GM15510 (cell line): Measurements from ENCODE around the gene B3GNT9.

Source experiments
- POLR2A ChIP-seq: IDR thresholded peaks from 3 replicates; pipeline ENCODE4 v1.6.1; 2011; ENCODE audit warnings: borderline replicate concordance; ENCODE audit not compliant: insufficient read length; ENCODE audit errors: extremely low read depth

Gene B3GNT9, protein sequence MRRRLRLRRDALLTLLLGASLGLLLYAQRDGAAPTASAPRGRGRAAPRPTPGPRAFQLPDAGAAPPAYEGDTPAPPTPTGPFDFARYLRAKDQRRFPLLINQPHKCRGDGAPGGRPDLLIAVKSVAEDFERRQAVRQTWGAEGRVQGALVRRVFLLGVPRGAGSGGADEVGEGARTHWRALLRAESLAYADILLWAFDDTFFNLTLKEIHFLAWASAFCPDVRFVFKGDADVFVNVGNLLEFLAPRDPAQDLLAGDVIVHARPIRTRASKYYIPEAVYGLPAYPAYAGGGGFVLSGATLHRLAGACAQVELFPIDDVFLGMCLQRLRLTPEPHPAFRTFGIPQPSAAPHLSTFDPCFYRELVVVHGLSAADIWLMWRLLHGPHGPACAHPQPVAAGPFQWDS

DNA sequence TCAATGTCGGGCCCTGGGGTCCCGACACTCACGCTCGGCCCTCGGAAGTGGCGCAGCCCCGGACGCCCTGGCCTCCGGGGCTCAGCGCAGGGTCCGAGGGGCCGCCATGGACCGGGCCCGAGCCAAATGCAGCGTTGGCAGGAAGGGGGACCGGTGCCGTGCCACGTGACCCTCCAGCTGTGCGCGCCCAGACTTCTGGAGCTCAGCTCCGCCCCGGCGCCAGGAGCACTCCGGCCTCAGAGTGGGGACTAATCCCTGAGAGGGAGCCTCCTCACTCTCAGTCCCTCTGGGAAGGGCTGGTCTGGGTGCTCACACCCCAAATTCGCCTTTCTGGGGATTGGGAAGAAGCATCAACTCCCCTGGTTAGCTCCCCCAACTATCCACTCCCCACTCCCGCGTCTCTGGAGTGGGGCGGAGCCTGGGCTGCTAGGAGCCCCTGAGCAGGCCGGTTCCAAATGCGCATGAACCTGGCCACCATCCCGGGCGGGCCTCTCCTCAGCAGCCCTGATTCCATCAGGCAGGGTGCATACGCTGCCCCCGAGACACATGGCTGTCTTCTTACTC is at the start of gene B3GNT9:
Gene B3GNT9 (minus strand): TSS at position 166 of the 564 bp plus-strand sequence. CDS start 513 bp downstream, outside the sequence.
- TF ChIP-seq POLR2A: peak; percentile 28

DNA sequence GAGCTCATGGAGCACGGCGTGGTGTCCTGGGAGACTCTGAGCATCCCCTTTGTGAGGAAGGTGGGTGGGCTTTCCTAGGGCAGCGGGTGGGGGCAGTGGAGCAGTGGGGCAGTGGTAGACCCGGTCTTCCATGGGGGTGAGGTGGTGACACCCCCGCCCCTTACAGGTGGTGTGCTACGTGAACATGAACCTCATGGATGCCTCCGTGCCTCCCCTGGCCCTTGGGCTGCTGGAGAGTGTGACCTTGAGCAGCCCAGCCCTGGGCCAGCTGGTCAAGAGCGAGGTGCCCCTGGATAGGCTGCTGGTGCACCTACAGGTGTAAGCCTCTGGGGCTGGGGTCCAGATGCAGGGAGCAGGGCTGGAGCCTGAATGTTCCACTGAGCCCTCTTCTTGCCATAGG is 49.7 kb upstream of the B3GNT9 start:
- TF ChIP-seq POLR2A: no peak

DNA sequence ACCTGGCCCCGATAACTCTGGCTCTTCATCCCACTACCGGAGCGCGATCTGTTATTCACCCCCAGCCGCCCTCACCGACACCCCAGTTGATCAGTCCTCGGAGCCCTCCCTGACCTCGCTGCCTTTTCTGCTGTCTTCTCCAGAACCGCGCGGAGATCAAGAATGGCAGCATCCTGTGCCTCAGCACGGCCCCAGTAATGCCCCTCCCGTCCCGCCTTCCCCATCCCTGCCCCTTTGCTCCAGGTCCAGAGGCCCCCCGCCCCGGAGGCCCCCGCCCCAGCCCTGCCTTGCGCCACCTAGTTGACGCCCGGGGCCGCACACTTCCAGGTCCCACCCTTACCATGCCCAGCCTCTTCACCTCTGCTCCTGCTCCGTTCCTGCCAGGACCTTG is 49.0 kb upstream of the B3GNT9 start:
- TF ChIP-seq POLR2A: no peak

DNA sequence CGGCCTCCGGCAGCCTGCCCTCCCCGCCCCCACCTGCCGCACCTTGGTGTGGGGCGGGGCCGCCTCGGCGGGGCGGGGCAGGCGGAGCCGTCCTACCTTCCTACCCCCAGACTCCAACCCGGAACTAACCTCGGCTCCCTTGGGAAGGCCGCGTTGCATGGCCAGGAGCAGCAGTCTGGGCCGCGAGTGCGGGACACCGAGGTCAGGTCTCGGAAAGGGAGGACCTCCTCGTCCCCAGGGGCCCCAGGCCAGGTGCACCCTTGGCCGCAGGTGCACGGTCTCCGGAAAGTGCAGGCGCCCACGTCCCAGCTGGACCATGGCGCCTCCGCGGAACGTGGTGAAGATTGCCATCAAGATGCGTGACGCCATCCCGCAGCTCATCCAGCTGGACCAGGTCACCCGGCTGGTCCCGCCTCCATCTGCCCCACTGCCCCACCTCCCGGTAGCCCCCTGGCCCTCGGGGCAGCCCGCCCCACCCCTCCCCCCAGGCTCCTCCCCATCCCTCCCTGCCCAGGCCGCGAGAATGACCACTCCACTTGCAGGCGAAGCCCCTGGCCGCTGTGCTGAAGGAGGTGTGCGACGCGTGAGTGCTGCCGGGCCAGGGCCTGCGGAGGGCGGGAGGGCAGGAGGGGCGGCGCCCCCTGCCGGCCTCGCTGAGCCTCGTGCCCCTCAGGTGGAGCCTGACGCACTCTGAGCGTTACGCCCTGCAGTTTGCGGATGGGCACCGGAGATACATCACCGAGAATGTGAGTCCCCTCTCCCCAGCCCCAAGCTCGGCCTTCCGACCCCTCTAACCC is 48.4 kb upstream of the B3GNT9 start, which contains the start of gene ELMO3:
Gene ELMO3 (plus strand): TSS at position 121 of the 797 bp plus-strand sequence. CDS start 196 bp downstream, at position 317.
- no peak for TF ChIP-seq POLR2A

DNA sequence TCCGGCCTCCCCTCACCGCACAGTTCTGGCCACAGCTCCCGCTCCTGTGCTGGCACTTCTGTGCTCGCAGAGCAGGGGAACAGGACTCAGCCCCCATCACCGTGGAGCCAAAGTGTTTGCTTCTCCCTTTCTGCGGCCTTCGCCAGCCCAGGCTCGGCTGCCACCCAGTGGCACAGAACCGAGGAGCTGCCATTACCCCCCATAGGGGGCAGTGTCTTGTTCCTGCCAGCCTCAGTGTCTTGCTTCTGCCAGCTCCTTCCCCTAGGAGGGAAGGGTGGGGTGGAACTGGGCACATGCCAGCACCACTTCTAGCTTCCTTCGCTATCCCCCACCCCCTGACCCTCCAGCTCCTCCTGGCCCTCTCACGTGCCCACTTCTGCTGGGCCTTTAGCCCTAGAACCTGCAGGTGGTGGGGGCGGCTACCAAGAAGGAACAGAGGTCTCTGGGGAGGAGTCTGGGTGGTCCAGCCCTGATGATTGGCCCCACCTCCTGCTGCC is 47.5 kb upstream of the B3GNT9 start:
- TF ChIP-seq POLR2A: no peak

DNA sequence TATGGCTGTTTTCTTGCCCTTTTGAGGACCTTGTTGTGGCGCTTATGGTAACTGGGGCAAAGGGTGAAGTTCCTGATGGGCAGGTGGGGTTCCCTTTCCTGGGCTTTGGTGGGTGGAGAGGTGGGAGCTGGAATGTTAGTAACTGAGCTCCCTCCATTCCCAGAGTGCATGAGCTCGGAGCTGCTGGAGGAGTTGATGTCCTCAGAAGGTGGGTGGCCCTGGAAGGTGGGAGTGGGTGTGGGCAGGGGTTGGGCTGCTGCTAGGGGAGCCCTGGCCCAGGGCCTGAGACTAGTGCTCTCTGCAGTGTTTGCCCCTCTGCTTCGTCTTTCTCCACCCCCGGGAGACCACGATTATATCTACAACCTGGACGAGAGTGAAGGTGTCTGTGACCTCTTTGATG is 46.9 kb upstream of the B3GNT9 start:
- no peak for TF ChIP-seq POLR2A

DNA sequence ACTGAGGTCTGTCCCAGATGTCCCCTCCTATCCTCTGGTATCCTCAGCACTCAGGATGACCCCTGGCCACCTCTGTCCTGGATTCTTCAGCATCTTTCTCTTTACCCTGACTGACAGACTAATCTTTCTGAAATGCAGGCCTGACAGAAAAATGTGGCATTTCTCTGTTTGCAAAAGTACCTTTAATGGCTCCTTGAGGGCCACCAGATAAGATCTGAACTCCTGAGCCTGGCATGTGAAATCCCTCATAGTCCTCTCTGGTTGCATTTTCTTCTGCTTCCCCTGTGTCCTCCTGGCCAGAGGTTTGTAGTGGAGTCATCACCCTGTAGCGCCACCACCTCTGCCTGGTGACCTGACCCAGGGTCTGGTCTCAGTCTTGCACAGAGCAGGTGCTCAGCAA is 46.1 kb upstream of the B3GNT9 start:
- no peak for TF ChIP-seq POLR2A

DNA sequence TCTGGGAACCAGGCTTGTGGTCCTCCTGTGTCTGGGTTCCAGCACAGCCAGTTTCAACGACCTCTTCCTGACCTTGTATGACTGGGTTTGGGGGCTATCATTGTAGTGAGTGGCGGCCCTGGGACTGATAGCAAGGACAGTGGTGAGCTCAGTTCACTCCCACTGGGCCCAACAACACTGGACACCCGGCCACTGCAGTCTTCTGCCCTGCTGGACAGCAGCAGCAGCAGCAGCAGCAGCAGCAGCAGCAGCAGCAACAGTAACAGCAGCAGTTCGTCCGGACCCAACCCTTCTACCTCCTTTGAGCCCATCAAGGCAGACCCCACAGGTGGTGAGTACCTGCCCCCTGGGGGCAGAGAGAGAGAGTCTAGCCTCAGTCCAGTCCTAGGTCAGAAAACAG is 44.9 kb upstream of the B3GNT9 start:
- TF ChIP-seq POLR2A: no peak

DNA sequence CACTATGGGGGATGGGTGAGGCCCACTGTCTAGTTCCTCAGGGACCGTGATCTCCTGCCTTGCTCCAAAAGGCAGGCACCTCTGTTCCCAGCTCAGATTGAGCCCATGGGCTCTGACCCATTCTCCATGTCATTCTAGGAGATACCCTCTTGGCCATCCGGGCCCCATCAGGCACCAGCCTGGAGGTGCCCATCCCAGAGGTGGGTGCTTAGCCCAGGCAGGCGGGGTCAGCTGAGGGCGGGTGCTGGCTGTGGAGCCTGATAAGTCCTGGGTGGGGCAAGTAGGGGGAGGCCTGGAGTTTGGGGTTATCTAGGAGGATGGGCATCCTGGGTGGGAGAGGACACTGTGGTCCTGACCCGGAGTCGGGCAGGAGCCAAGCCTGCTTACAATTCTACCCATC is 43.5 kb upstream of the B3GNT9 start:
- TF ChIP-seq POLR2A: no peak

DNA sequence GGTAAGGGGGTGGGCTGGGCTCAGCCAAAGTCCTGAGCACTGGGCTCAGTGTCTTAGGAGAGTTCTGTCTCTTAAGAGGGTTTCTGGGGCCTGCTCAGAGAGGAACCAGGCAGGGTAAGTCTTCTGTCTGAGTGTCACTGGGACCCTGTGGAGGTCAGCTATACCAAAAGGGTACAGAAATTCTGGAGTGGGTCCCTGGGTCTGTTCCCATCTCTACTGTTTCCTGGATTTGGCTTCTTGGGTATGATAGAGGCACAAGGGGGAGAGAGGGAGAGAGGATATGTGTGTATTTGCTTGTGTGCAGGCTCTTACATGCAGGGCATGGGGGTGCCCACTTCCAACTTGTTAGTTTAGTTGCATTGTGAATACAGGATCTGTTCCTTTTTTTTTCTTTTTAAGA is 42.7 kb upstream of the B3GNT9 start:
- TF ChIP-seq POLR2A: no peak

DNA sequence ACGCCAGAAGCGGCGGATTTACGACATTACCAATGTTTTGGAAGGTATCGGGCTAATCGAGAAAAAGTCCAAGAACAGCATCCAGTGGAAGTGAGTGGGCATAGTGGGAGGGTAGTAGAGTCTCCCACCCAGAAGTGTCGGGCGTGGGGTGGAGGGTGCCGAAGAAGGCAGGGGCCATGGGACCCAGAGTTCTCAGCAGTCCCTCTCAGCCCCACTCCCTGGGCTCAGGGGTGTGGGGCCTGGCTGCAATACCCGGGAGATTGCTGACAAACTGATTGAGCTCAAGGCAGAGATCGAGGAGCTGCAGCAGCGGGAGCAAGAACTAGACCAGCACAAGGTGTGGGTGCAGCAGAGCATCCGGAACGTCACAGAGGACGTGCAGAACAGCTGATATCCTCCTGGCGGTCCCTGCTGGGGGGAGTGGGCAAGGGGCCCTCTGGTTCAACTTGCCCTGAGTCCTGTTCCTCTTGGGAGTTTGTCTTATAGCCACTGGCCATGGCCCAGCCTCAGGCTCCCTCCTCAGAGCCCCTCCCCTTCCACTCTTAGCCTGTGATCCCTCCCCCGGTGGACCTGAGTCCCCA is 42.1 kb upstream of the B3GNT9 start:
- TF ChIP-seq POLR2A: no peak

DNA sequence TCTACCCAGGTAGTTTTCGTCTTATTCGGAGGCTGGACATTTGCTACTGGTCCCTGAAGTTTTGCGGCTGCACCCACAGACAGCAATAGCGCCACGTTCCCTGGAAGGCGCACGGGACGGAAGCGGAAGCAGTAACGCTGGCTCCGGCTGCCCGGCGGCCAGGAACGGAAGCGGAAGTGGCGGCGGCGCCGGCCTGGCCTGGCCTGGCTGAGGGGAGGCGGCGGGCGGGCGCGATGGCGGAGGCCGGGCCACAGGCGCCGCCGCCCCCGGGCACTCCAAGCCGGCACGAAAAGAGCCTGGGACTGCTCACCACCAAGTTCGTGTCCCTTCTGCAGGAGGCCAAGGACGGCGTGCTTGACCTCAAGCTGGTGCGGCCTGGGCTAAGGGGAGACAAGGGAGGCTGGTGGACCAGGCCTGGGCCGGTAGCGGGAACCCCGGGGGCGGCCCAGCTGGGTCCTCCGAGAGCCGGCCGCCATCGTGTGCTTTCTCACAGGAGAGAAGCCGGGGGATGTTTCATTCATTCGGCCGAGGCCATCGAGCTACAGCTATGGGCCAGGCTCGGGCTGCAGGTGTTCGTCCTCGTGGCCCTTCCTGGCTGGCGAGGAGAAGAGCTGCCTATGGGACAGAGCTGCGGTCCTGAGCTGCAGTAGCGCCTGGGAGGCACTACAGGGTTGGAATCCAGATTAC is 41.3 kb upstream of the B3GNT9 start, which contains the start of gene E2F4:
Gene E2F4 (plus strand): TSS at position 161 of the 687 bp plus-strand sequence. CDS start 73 bp downstream, at position 234.
- TF ChIP-seq POLR2A: peak; percentile 83

DNA sequence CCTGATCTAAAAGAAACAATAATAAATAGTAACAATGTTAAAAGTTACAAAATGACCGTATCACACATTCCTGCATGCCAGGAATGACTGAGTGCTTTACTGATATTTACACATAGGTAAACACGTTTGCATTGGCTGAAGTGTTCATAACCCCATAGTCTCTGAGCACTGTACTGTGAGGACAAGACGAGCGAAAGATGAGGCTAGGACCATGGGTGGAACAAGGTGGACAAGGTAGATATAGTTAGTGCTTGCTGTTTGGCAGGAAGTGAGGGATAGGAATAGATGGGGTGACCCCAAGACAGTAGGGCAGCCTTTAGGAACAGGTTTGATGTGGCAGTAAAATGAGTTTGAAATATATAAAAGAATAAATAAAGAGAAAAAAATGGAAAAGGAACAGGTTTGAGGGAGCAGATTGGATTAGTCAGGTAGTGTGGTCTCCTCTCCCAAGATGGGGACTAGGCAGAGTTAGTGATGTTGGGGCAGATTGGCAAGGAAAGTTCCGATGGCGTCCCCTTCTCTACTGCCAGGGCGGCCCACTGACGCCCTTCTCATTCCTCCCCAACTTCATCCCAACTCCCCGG is 40.7 kb upstream of the B3GNT9 start:
- no peak for TF ChIP-seq POLR2A
